GM21723 (cell line): ENCODE data around the gene ASAP3.

Experiments used
- ATAC-seq: cut with Tn5 transposase; IDR thresholded peaks from one replicate; pipeline ENCODE4 v1.9.1; 2021; ENCODE audit warnings: mild to moderate bottlenecking, moderate library complexity; ENCODE audit not compliant: unreplicated experiment

Gene ASAP3

DNA sequence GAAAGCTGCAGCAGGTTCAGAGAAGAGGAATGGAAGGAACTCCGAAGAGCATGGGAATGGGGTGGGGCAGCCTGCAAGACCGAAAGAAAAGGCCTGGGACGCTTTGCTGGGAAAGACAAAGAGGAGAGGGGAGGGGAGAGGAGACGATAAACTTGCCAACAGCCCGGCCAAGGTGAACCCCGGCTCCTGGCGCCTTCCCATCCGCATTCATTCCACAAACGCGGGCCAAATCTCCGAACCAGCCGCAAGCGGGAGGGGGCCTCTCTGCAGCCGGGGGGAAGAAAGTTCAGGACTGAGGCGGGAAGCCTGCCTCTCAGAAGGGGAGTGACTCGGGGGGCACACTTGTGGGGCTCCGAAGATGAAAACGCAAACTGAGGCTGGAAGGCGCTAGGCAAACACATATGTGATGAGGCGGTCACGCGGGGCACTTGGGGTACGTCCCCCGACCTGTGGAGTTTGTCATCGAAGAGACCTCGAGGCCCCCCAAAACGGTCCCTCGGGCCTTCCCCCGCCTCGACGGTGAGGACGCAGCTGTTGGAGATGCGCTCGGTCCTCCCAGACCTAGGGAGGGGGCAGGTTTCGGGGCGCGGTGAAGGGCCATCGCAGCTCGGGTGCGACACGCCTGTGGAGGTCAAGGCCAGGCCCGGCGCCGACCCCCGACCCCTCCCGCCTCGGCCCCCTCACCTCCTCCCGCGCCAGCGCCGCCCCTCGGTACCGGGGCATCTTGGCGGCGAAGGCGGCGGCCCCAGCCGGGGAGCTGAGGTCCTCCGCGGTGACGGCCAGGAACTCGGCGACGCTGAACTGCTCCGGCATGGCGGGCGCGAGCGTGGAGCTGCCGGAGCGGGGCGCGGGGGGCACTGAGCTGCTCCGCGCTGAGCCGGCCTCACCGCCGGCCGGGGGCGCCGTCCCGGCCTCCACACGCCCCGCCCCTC is at the start of gene ASAP3:
Gene ASAP3, minus strand, starts transcription at position 859 of the 932 bp plus-strand sequence. Its CDS starts 46 bp downstream, at position 813.
- peak; percentile 31 for ATAC-seq

GRCh38 chr1:23533246-23534023 is 49.5 kb upstream of the ASAP3 start:
- no peak for ATAC-seq

DNA sequence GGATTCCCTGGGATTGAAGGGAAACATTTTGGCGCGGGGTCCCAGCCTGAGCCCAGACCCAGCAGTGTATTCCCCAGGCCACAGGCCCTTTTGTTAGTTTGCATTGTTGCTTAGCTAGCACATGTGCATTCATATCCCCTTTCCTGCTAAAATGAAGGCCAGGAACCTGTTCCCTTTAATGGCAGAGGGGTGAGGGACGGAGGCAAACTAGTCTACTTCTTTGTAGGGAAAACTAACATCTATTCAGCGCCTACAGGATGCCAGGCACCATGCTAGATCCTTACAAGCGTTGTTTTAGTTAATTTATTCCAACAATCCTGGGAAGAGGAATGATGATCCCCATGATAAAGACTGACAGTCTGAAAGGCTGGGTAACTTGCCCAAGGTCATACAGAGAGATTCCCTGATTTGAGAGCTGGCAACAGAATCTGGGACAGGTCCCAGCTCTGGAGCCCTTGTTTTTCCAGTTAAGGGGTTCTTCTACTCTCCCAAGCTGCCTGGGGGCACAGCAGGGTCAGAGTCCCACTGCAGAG is 47.6 kb upstream of the ASAP3 start:
- ATAC-seq: no peak

- peak; percentile 58 for ATAC-seq
Observed at GRCh38 chr1:23530747-23531561, 47.0 kb upstream of the ASAP3 start, which contains the start of gene E2F2. Gene E2F2, minus strand, starts transcription at chr1:23531233. Its CDS starts 440 bp downstream, at chr1:23530793.

DNA sequence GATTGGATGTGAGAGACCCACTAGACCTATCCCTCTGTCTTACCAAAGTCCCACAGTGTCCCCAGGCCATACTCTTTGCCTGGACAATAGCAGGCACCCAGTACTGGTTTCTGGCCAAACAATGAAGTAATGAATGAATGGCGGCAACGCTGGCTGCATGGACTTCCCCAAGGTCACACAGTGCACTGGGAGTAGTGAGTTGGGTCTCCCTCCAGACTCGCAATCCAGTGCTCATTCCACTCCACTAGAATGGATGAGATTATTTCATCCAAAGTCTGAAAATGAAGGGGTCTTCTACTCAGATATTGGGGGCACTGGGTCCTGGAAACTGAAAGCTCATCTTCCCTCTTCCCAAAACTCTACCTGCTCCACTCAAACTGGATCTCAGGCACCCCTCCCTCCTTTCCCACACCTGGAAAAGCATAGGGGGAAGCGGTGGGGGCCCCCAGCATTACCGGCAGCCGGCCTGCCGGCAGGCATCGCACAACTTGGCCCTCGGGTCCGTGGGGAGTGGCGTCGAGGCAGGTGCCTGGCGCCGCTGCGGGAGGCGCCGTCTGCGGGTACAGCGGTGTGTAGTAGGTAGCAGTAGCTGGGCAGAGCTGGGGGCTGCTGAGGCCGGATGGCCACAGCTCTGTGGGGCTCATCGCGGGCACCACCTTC is 46.2 kb upstream of the ASAP3 start:
- no peak for ATAC-seq

DNA sequence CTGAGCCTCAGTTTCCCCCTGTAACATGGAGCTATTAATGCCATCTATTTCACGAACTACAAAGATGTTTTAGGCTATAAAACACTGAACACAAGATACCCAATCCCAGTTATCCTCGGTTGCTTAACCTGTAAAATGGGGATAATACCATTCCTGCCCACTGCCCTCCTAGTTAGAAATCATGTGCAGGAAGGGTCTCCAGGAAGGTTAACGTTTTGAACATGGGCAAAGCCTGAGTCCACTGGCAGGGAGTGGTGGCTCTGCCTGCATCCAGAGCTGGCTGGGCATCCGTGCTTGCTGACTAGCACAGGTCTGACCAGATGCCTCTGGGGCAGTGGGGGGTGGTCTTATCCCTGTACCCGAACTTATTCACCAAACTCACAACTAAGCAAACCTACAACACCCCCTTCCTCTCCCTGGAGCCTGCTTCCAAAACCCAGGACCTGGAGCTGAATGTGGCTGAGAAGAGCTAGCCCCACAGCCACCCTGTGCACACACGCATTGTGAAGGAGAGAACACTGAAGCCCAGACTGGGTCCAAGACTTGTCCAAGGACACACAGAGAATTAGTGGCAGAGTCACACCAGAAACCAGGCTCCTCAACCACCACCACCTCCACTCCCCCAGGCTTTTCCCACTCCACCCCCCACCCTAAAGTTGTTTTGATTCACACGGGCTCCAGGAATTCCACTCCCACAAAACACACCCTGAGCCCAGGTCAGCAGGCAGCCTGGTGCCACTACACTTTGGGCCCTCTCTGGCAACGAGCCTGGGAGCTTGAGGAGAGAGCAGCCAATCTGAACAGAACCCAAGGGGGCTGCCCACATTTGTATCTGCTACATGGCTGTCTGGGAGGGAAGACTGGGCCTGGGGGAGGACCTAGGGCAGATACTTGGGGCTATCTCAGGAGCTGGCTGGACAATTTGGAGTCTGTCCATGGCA is 45.4 kb upstream of the ASAP3 start:
- no peak for ATAC-seq

GRCh38 chr1:23528250-23528978 is 44.4 kb upstream of the ASAP3 start:
- peak; percentile 43 for ATAC-seq

GRCh38 chr1:23527900-23528249 is 43.9 kb upstream of the ASAP3 start:
- no peak for ATAC-seq

GRCh38 chr1:23527366-23527765 is 43.4 kb upstream of the ASAP3 start:
- no peak for ATAC-seq

DNA sequence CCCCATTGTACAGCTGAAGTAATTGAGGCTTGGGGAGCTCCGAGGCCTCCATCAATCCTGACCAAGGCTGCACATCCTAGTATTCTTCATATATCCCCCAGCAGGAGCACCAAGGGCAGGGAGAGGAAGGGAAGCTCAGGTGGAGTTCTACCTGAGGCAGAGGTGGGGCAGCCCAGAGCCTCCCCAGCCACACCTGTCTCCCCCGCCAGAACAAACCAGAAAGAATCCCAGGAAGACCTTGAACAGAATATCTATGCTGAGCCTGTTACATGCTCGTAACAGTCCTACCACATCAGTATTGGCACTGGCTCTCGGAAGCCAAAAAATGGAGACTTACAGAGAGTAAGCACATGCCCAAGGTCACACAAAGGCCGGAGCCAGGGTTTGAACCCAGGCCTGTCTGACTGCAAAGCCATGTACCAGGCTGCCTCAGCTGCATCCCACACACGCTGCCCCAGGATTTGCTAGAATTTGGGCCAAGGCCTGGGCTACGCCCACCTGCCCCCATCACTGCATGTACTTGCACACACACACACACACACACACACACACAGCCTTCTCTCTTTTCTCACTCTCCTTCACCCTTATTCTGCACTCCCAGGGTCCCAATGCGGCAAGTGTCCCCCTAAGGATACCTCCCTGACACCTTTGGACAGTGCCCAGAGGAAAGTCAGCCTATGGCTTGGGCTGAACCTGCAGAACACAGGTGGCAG is 42.5 kb upstream of the ASAP3 start:
- no peak for ATAC-seq

DNA sequence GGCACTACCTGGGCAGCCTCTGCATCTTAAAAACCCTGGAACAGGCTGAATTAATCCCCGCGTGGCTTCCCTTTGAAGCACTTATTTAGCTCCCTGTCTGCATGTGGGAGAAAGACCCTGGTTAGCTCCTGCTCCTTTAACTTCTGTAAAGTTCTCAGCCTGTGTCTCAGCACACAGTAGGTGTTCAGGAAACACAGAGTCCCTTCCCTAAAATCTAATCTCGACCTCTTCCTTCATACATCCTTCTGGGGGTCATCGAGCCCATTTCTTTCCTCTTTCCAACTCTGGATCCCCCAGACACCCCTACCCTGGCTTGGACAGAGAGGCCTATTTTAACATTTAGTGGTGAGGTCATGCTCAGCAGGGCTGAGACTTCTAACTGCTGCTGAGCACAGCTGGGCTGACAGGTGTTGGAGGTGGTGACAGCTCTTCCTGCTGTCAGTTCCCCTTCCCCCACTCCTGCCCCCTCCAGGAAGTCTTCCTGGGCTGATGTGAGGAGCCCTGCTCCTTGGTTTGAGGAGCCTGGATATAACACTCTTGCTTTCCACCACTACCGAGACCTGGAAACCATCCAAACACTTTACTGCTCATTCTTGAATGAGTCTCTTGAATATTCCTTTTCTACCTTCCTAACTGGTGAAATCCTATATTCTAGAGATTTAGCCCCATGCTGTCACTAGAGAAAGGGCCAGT is 41.7 kb upstream of the ASAP3 start:
- ATAC-seq: no peak

DNA sequence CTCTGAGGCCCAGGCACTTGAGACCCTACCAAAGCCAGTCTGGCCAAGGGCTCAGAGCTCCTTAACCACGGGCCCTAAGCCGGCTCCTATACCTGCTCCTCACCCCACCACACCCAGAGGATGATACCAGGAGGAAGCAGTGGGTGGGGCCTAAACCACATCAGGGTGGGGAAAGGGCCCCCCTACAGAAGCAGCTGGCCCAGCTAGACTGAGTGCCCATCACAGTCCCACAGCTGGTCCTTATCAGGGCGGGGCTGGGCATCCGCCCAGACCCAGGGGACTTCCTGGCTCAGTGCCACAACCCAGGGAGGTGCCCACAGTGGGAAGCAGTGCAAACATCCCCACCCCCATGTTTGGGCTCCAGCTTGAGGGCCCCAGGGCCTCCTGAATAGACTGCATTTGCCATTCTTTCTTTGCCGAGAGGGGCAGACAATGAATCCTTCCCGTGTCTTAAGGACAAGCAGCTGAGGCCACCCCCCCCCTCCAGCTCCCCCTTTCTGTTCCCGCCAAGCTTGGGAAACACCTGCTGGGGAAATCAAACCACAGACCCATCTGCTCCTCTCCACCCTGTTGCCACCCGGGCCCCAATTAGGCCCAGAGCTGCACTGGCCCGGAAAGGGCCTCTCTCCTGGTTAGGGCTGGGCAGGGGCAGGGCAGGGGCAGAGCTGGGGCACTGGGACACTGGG is 40.9 kb upstream of the ASAP3 start:
- no peak for ATAC-seq

- no peak for ATAC-seq
Observed at GRCh38 chr1:23524163-23524562, 40.2 kb upstream of the ASAP3 start.

DNA sequence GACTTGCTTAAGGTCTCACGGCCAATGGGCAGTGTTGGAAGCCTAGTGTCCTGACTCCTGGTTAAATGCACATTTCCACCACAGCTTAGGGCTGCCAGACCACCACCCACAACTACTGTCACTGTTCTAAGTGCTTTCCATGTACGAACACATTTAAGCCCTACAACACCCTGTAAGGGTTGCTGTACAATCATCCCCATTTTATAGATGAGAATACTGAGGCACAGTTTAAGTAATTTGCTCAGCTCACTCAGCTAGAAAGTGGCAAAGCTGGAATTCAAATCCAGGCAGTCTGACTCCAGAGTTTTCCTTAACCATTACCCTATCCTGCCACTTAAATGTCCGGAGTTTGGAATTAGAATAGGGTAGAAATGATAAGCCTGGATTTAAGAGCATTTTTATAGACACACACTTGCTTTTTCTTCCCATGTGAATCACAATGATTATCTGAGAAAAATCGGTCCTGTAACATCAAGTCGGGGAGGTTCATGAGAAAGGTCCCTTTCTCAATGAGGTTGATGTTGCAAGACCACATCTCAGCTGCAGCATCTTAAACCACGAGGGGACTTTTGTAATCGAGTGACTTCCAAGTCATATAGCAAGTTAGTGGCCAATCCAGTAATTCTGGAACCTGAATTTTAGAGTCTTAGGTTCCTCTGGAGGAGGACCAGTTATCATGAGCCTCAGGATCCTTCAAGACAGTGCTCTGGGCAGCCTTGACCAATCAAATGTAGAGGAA is 38.4 kb upstream of the ASAP3 start:
- no peak for ATAC-seq

DNA sequence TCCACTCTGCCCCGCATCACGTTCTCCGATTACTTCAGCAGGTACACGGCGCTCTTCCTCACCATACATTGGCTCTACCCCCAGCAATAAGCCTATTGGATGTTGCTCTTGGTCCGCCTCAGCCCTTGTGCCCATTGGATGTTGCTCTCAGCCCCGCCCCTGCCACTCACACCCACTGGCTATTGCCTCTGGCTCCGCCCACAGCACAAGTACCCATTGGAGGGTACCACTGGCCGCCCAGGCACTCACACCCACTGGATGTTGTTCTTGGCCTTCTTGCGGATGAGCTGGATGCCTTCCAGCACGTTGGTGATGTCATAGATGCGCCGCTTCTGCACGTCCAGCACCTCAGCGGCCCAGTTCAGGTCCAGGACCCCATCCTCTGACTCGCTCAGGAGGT is 37.6 kb upstream of the ASAP3 start:
- no peak for ATAC-seq

DNA sequence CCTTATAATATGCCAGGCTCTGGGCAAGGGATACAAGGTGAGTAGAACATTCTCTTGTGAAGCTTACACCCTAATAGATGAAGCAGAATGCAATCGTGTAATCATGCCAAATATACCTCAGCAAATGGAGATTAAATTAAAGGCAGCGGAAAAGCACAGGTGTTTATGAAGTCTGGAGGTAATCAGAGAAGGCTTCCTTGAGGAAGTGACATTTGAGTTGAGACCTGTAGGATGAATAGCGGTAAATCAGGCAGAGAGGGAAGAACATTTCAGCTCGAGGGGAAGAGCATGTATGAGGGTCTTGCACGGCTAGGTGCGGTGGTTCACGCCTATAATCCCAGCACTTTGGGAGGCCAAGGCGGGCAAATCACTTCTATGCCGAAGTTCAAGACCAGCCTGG is 33.6 kb upstream of the ASAP3 start:
- no peak for ATAC-seq
